LoVo (cell line): ENCODE measurements around the gene NOP56.
"Not testable (repeated sequence)": the region's sequence is repeated elsewhere in the genome, so short reads cannot be mapped to it uniquely, and the experiment has no call there.

Experiments used
- DNase-seq: peaks from one replicate; pipeline ENCODE4 v3.0.0-alpha.2; 2016; ENCODE audit warnings: low spot score

The NOP56 gene

DNA sequence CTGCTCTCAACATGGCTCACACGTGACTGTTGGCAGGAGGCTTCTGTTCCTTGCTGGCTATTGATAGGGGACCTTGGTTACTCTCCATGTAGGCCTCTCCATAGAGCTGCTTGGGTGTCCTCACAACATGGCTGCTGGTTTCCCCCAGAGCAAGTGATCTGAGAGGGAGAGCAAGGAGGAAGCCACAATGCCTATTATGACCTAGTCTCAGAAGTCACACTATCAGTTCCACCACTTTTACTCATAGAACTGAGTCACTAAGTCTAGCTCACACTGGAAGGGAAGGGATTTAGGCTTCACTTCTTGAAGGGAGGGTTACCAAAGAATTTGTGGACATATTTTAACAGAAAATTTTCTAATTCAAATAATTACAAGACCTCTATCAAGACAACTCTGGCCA, 8.7 kb upstream of the NOP56 start:
- DNase-seq = no peak

DNA sequence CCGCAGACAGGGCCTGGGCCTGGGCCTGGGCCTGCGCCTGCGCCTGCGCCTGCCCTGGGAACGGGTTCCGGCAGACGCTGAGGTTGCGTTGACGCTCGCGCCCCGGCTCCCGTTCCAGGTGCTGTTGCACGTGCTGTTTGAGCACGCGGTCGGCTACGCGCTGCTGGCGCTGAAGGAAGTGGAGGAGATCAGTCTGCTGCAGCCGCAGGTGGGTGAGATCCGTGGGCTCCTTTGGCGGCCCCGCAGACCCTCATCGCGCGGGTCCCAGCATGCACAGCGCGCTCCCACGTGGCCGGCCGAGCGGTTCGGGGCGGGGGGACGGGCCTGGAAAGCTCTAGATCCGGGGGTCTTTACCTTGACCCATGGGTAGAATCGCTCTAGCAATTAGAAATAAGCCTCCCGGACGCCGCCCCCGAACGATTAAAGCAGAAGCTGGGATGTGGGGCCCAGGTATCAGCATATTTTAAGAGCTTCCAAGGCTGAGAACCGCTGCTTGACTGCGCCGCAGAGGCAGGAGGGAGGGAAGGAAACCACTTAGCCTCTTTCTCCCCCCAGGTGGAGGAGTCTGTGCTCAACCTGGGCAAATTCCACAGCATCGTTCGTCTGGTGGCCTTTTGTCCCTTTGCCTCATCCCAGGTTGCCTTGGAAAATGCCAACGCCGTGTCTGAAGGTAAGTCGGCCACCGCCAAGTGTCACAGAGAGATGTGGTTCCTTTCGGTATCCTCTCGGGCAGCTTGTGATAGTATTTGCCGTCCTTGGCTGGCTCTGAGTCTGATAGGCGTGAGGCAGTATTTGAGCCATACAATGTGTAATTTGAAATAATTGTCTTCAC, 508 bp downstream of the NOP56 start:
- DNase-seq = no peak

DNA sequence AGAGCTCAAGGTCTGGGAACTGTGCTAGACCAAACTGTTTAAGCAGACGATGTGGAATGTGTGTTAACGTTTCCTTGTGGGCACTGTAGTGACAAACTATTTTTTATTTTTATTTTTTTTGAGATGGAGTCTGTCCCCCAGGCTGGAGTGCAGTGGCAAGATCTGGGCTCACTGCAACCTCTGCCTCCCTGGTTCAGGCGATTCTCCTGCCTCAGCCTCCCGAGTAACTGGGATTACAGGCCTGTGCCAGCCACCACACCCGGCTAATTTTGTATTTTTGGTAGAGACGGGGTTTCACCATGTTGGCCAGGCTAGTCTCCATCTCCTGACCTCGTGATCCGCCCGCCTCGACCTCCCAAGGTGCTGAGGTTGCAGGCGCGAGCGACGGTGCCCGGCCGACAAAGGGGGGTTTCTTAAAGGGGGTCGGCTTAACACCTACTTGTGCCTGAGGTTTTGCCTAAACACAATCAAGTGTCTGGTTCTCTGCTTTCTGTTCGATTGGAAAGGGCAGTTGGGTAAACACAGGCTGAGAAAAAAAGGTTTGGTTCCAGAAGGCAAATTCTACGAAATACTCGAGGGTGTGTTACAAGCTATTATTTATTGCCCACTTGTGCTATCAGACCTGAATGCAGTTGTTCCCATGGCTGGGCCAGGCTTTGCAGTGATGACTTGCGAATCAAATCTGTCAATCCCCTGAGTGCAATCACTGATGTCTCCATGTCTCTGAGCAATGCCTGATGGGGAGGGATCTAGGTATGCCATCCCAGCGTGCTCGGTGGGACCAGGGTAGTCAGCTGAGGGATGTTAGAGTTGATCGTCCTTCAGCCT, 1.3 kb downstream of the NOP56 start:
- DNase-seq = no peak

GRCh38 chr20:2654384-2654822, 2.0 kb downstream of the NOP56 start:
- no peak for DNase-seq

GRCh38 chr20:2654831-2655230, 2.4 kb downstream of the NOP56 start:
- DNase-seq = no peak

- DNase-seq = no peak
Observed at GRCh38 chr20:2655331-2656116, 3.1 kb downstream of the NOP56 start.

- DNase-seq = no peak
Observed at GRCh38 chr20:2656471-2657117, 4.2 kb downstream of the NOP56 start.

GRCh38 chr20:2657241-2657640, 4.8 kb downstream of the NOP56 start:
- DNase-seq = no peak

DNA sequence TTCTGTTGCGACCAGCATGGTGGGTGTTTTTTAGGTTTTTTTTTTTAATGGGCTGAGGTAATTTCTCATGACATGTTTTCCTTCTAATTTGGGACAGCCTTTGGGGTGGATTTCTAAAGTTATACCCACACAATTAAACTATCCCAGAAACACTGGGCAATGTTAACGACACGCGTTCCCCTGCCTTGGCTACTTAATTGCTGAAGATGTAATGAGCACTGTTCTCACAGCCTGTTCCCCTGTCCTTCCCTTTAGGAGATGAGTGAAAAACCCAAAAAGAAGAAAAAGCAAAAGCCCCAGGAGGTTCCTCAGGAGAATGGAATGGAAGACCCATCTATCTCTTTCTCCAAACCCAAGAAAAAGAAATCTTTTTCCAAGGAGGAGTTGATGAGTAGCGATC, 5.2 kb downstream of the NOP56 start:
- DNase-seq = no peak

- DNase-seq = no peak
Observed at GRCh38 chr20:2658414-2659354, 6.3 kb downstream of the NOP56 start.

GRCh38 chr20:2659547-2659946, 7.1 kb downstream of the NOP56 start:
- no peak for DNase-seq

DNA sequence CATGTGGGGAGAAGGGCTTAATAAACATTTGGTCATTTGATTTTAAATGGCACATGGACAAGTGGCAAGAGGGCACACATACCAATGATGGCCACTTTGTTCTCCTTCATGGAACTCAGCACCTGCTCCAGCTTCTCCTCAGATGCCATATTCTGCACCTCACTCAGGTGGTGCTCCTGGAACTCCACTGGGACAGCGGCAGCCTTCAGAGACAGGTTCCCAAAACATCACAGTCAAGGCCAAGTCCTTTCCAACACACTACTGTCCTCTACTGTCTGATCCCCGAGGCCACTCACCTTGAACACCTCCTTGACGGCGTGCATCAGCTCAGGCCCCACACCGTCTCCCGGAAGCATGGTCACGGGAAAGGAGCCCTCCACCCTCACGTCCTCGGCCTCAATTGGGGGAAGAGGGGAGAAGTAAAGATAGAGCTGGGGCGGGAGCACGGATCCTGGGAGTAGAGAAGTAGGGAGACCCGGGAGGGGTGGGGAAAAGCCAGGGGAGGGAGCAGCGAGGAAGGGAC, 11.0 kb downstream of the NOP56 start:
- no peak for DNase-seq

GRCh38 chr20:2663887-2664719, 11.7 kb downstream of the NOP56 start, which contains the start of gene IDH3B:
TSS of gene IDH3B (minus strand) at chr20:2664216. CDS start at chr20:2664188, 28 bp downstream.
- DNase-seq = peak; percentile 90

DNA sequence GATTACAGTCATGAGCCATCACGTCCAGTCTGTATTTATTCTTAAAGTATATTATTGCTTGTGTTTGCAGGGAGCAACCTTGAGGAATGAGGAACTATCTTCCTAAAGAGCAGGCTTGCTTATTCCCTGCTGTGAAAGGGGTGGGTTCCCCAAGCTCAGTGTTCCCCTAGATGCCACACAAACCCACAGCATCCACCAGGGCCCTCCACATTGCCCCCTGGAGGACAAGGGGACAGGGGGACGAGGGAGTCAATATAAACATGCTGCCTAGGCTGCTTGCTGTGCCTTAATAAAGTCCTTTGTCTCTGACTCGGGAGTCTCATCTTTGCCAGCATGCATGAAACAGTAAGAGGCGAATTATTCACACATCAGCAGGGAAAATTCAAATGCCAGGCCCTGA, 19.5 kb downstream of the NOP56 start:
- no peak for DNase-seq

DNA sequence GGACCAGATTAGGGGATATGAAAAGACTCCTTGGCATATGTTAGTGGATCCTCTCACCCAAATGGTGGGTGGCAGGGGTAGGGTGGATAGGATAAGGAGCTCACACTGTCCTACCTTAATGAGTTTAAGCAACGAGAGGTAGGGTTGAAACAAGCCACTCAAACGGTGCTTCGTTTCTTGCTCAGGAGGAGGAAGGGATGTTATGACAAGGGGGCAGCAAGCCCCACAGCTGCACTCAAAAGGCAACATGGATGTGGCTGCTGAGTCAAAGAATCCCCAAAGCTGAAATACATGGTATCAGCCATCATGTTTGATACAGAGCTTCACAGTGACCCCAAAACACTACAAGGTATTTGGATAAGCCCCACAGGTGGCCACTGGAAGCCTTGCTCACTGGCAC, 20.0 kb downstream of the NOP56 start:
- no peak for DNase-seq

DNA sequence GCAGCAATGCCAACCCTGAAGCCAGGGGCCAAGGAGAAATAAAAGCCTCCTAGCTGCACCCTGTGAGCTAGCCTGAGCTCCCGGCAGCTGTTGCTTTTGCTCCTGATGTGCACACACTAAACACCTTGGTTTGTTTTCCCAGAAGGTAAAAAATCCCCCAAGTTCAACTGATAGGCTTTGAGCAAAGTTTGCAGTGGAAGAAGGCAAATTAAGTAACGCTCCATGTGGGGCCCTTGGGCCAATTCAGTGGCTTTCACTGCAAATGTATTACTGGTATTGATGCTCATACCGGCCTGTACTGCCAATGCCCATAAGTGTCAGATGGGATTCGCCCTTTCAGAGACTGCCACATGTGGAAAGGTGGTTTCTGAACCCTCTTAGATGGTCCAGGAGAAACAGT, 21.0 kb downstream of the NOP56 start:
- DNase-seq = no peak

- no peak for DNase-seq
Observed at GRCh38 chr20:2680046-2680445, 27.6 kb downstream of the NOP56 start.

DNA sequence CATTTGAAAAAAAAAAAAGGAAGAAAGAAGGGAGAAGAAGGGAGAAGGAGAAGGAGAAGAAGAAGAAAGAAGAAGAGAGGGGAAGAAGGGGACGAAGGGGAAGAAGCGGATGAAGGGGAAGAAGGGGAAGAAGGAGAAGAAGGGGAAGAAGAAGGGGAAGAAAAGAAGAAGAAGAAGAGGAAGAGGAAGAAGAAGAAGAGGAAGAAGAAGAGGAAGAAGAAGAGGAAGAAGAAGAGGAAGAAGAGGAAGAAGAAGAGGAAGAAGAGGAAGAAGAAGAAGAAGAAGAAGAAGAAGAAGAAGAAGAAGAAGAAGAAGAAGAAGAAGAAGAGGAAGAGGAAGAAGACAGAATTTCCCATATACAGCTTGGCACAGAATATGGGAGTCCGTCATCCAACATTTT, 29.6 kb downstream of the NOP56 start:
- DNase-seq = not testable (repeated sequence)

- not testable (repeated sequence) for DNase-seq
Observed at GRCh38 chr20:2684817-2685216, 32.4 kb downstream of the NOP56 start.
